Uterus (tissue), 4 donors: Measurements from ENCODE around the gene TF. TPM values are rescaled to one million over a fixed set of nuclear protein-coding genes. Genes with fewer than 3 reads are reported as not detected.

Experiments used
- DNase-seq, 2 donors: peaks; one replicate each; pipeline ENCODE4 v3.0.0-alpha.2; 2019 to 2020
- H3K27ac ChIP-seq, 2 donors: fragments of 200-600 bp; sonication (generic); 1 replicate in 1 of 2; 2 replicates in 1 of 2; pipeline ENCODE4 v1.5.1; 2016 to 2018
- H3K27me3 ChIP-seq, 2 donors: fragments of 200-600 bp; sonication (generic); one replicate each; pipeline ENCODE4 v1.5.1; 2018 to 2019; ENCODE audit warnings: control low read depth in 1 of 2
- H3K36me3 ChIP-seq, 2 donors: fragments of 200-600 bp; sonication (generic); one replicate each; pipeline ENCODE4 v1.5.1; 2019; ENCODE audit warnings: control low read depth in 1 of 2
- H3K4me1 ChIP-seq, 2 donors: fragments of 200-600 bp; sonication (generic); one replicate each; pipeline ENCODE4 v1.5.1; 2018 to 2019; ENCODE audit warnings: control low read depth in 1 of 2
- H3K4me3 ChIP-seq, 2 donors: fragments of 200-600 bp; sonication (generic); 1 replicate in 1 of 2; 2 replicates in 1 of 2; pipeline ENCODE4 v1.5.1; 2018 to 2019; ENCODE audit warnings: mild to moderate bottlenecking in 1 of 2
- H3K9me3 ChIP-seq, 2 donors: fragments of 200-600 bp; sonication (generic); one replicate each; pipeline ENCODE4 v1.5.1; 2019; ENCODE audit warnings: control low read depth in 1 of 2
- CTCF ChIP-seq, 4 experiments: fragments of 200-600 bp in 2 of 4; fragments of 450-650 bp in 2 of 4; sonication (generic) in 2 of 4; IDR thresholded peaks; one replicate each; pipeline ENCODE4 v1.5.1; 2016 to 2019; ENCODE audit warnings: antibody characterized with exemption in 4 of 4, mild to moderate bottlenecking in 2 of 4, moderate library complexity in 1 of 4
- POLR2A ChIP-seq, 2 donors: fragments of 450-650 bp; IDR thresholded peaks; one replicate each; pipeline ENCODE4 v1.6.1; 2016; ENCODE audit warnings: antibody characterized with exemption in 2 of 2, mild to moderate bottlenecking in 1 of 2, moderate library complexity in 1 of 2
- intact Hi-C: fragments of 100-400 bp; cut with DNase I; formaldehyde crosslinking; loops from one replicate; pipeline ENCODE4 v1.15.1; 2023; ENCODE audit warnings: low total_unique reads
- total RNA-seq, 4 donors: library from RNA; depleted of rRNA in 3 of 4; stranded (reverse); fragments of >200 nt in 3 of 4; gene quantifications; one replicate each; pipeline versions ENCODE4 v1.1.0 to v1.2.4, GENCODE V29; 2014 to 2023
- donor health status: DM: yes; HTN: yes; CAD: no.

Gene TF
- total RNA-seq, 4 donors from 2014 or later: 1.7 to 6.1 TPM; not detected in 2

GRCh38 chr3:133745108-133745507, 1.1 kb upstream of the TF start:
- Histone ChIP-seq H3K4me3 (no peak overlapping the region), H3K27me3 (no peaks in the 10 kb centered on the region), H3K9me3 (no peaks in the 10 kb centered on the region), H3K4me1 (no peaks in the 10 kb centered on the region), H3K27ac (no peak overlapping the region), H3K36me3 (no peaks in the 10 kb centered on the region)
- intact Hi-C loops: no loop called here
- no peak for TF ChIP-seq CTCF (IDR thresholded peaks at IDR 0.05)
- TF ChIP-seq POLR2A (IDR thresholded peaks at IDR 0.05): no peak
- no peak for DNase-seq

GRCh38 chr3:133746712-133747066, 496 bp downstream of the TF start:
- H3K27ac ChIP-seq: no peak overlapping the region
- no peaks in the 10 kb centered on the region for H3K36me3 ChIP-seq
- DNase-seq: no peak
- no peaks in the 10 kb centered on the region for H3K27me3 ChIP-seq
- TF ChIP-seq POLR2A (IDR thresholded peaks at IDR 0.05) (no peak), CTCF (IDR thresholded peaks at IDR 0.05) (no peak)
- H3K4me3 ChIP-seq: no peak overlapping the region
- intact Hi-C loops: no loop called here
- H3K9me3 ChIP-seq: no peaks in the 10 kb centered on the region
- no peaks in the 10 kb centered on the region for H3K4me1 ChIP-seq

- no peak for DNase-seq
- intact Hi-C loops: no loop called here
Observed at GRCh38 chr3:133747373-133747772, 1.2 kb downstream of the TF start.

GRCh38 chr3:133747907-133748639, 1.9 kb downstream of the TF start:
- DNase-seq: no peak
- H3K27ac ChIP-seq: no peak overlapping the region
- no peaks in the 10 kb centered on the region for H3K36me3 ChIP-seq
- intact Hi-C loops: no loop called here
- TF ChIP-seq POLR2A (IDR thresholded peaks at IDR 0.05) (no peak), CTCF (IDR thresholded peaks at IDR 0.05) (no peak)
- H3K9me3 ChIP-seq: no peaks in the 10 kb centered on the region
- no peak overlapping the region for H3K4me3 ChIP-seq
- no peaks in the 10 kb centered on the region for H3K27me3 ChIP-seq
- H3K4me1 ChIP-seq: no peaks in the 10 kb centered on the region

More at GRCh38 chr3:133747373-133747772, 1.2 kb downstream of the TF start:
- H3K27ac ChIP-seq: no peak overlapping the region
- TF ChIP-seq POLR2A (IDR thresholded peaks at IDR 0.05) (no peak), CTCF (IDR thresholded peaks at IDR 0.05) (no peak)
- no peaks in the 10 kb centered on the region for H3K27me3 ChIP-seq
- H3K36me3 ChIP-seq: no peaks in the 10 kb centered on the region
- H3K4me3 ChIP-seq: no peak overlapping the region
- H3K4me1 ChIP-seq: no peaks in the 10 kb centered on the region
- no peaks in the 10 kb centered on the region for H3K9me3 ChIP-seq

- TF ChIP-seq POLR2A (IDR thresholded peaks at IDR 0.05) (no peak), CTCF (IDR thresholded peaks at IDR 0.05) (no peak)
- no peaks in the 10 kb centered on the region for H3K9me3 ChIP-seq
- H3K36me3 ChIP-seq: no peaks in the 10 kb centered on the region
- H3K4me3 ChIP-seq: no peak overlapping the region
- intact Hi-C loops: no loop called here
- H3K27me3 ChIP-seq: no peaks in the 10 kb centered on the region
- H3K4me1 ChIP-seq: no peaks in the 10 kb centered on the region
- H3K27ac ChIP-seq: no peak overlapping the region
- no peak for DNase-seq
Observed at GRCh38 chr3:133749427-133750258, 3.5 kb downstream of the TF start.
